Peyer's patch (tissue), 4 donors: Measurements from ENCODE around the gene FGF13.

ENCODE experiments used
- CTCF ChIP-seq, 6 experiments: fragments of 450-650 bp in 4 of 6; fragments of 200-600 bp in 2 of 6; sonication (generic) in 1 of 6; IDR thresholded peaks; one replicate each; pipeline ENCODE4 v1.5.1; 2017 to 2019; ENCODE audit warnings: antibody characterized with exemption in 6 of 6, mild to moderate bottlenecking in 3 of 6, moderate library complexity in 1 of 6
- POLR2A ChIP-seq, 2 donors: fragments of 450-650 bp; IDR thresholded peaks; one replicate each; pipeline ENCODE4 v1.5.1; 2017; ENCODE audit warnings: antibody characterized with exemption in 2 of 2, mild to moderate bottlenecking in 2 of 2, moderate library complexity in 2 of 2

- TF ChIP-seq CTCF (IDR thresholded peaks at IDR 0.05) (no peak), POLR2A (IDR thresholded peaks at IDR 0.05) (no peak)
These were observed 7.4 kb downstream of the FGF13 start for GRCh38 chrX:138704101-138704500.
